Measurements from ENCODE around the gene CLEC4M.

CLEC4M gene

GRCh38 chr19:7772752-7773291, 9.8 kb downstream of the CLEC4M start:
- DNase-seq (ENCODE audit: low spot score): no peak
- H3K27ac ChIP-seq: no peak overlapping the region
- H3K4me3 ChIP-seq: no peak overlapping the region
- no peak for TF ChIP-seq CTCF (IDR thresholded peaks at IDR 0.05)

- Histone ChIP-seq H3K27ac (no peak overlapping the region), H3K4me3 (no peak overlapping the region)
- no peak for TF ChIP-seq CTCF (IDR thresholded peaks at IDR 0.05)
- no peak for DNase-seq (ENCODE audit: low spot score)
Measured at GRCh38 chr19:7773841-7774240, 10.8 kb downstream of the CLEC4M start.

DNA sequence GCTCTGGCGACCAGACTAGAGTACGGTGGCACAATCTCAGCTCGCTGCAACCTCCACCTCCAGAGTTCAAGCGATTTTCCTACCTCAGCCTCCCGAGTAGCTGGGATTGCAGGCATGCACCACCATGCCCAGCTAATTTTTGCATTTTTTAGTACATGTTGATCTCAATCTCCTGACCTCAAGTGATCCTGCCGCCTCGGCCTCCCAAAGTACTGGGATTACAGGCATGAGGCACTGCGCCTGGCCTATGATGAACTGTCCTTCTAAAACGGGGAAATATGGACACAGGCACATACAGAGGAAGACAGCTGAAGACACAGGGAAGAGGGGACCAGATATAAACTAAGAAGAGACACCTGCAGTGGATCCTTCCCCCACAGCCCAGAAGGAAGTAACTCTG, 12.7 kb downstream of the CLEC4M start:
- no peak for TF ChIP-seq CTCF (IDR thresholded peaks at IDR 0.05)
- DNase-seq (ENCODE audit: low spot score): no peak
- no peak overlapping the region for H3K27ac ChIP-seq
- no peak overlapping the region for H3K4me3 ChIP-seq

GRCh38 chr19:7778081-7778480, 15.0 kb downstream of the CLEC4M start:
- no peak for TF ChIP-seq CTCF (IDR thresholded peaks at IDR 0.05)
- no peak overlapping the region for H3K27ac ChIP-seq
- no peak for DNase-seq (ENCODE audit: low spot score)
- H3K4me3 ChIP-seq: no peak overlapping the region

GRCh38 chr19:7779631-7780486, 16.8 kb downstream of the CLEC4M start:
- H3K27ac ChIP-seq: no peak overlapping the region
- H3K4me3 ChIP-seq: no peak overlapping the region
- no peak for TF ChIP-seq CTCF (IDR thresholded peaks at IDR 0.05)
- no peak for DNase-seq (ENCODE audit: low spot score)

- DNase-seq (ENCODE audit: low spot score): no peak
- Histone ChIP-seq H3K27ac (no peak overlapping the region), H3K4me3 (no peak overlapping the region)
- no peak for TF ChIP-seq CTCF (IDR thresholded peaks at IDR 0.05)
Measured at GRCh38 chr19:7781157-7781556, 18.1 kb downstream of the CLEC4M start.

DNA sequence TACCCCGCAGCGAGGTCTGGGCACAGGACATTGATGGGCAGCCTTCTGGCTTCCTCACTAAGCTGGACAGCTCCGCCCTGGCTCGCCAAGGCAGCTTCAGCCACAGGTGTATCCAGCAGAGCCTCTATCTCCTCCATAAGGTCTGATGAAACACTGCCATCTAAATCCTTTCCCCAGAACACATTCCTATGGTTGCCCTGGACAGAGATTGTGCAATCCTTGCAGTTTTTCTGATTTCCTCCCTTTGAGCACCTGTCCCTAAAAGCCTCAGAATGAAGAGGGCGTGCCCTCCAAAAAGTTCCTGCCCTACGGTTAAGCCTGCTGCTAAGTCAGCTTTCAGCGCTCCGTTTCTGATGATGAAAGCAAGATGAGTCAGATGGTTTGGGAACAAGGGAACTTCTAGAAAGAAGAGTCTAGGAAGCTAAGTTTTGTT, 21.0 kb downstream of the CLEC4M start:
- H3K4me3 ChIP-seq: no peak overlapping the region
- TF ChIP-seq CTCF (IDR thresholded peaks at IDR 0.05): no peak
- DNase-seq (ENCODE audit: low spot score): no peak
- H3K27ac ChIP-seq: no peak overlapping the region
